GM12801 (cell line): ENCODE measurements around the gene VSIG10L2.

Experiments used
- TF ChIP-seq, protein P1 (sequence below): IDR thresholded peaks from one replicate; pipeline ENCODE4 v1.5.1; 2011; ENCODE audit warnings: control low read depth; ENCODE audit not compliant: insufficient read length; ENCODE audit errors: extremely low read depth

VSIG10L2 gene

DNA sequence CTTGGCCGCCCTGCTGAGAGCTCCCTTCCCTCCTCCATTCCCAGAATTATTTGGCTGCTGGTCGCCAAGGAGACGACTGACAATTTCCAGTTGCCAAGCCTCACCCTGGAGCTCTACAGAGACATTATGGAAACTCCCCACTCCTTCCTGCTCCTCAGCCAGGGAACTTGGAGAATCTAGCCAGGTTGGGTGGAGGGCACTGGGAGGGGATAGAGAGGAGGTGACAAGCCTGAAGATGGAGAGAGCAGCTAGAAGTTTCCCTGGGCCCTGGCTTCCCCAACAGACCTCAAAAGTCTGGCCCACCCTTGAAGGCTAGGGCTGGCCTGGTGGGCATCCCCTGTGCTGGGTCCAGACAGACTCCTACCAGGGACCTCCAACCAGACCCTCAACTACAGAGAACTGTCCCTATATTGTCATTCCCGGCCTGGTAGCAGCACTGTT, 6.7 kb upstream of the VSIG10L2 start:
- TF ChIP-seq, protein P1, sequence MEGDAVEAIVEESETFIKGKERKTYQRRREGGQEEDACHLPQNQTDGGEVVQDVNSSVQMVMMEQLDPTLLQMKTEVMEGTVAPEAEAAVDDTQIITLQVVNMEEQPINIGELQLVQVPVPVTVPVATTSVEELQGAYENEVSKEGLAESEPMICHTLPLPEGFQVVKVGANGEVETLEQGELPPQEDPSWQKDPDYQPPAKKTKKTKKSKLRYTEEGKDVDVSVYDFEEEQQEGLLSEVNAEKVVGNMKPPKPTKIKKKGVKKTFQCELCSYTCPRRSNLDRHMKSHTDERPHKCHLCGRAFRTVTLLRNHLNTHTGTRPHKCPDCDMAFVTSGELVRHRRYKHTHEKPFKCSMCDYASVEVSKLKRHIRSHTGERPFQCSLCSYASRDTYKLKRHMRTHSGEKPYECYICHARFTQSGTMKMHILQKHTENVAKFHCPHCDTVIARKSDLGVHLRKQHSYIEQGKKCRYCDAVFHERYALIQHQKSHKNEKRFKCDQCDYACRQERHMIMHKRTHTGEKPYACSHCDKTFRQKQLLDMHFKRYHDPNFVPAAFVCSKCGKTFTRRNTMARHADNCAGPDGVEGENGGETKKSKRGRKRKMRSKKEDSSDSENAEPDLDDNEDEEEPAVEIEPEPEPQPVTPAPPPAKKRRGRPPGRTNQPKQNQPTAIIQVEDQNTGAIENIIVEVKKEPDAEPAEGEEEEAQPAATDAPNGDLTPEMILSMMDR, result no peak

DNA sequence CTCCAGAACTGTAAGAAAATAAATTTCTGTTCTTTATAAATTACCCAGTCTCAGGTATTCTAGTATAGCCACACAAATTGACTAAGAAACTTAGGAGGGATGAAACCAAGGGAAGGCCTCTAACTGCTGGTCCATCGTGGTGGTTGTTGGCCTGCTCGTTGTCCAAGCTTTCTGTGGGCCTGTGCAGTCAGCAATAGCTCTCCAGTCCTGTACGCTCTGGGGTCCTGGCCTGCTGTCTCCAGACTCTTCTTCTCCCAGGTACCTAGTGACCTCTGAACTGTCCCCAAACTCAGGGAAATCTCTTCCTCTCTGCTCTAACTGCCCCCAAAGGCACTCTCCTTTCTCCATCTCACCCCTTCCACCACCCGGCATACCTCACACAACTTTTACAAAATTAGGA, 5.7 kb upstream of the VSIG10L2 start:
- TF ChIP-seq, protein P1, result no peak

DNA sequence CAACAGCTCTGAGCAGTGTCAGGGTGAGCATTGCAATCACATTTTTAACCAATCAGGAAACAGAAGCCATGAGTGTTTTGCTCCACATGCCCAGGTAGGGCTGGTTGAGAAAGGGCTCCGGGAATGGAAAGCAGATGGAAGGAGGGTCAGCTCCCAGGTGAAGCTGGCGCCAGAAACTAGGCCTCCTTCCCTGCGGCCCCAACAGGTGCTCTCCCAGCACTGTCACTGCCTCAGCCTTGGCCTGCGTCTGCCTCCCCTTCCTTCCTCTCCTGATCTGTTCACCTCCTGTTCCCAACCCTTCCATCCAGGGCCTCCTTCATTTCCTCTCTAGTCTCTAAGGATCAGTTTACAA, 4.6 kb upstream of the VSIG10L2 start:
- TF ChIP-seq, protein P1, result no peak

DNA sequence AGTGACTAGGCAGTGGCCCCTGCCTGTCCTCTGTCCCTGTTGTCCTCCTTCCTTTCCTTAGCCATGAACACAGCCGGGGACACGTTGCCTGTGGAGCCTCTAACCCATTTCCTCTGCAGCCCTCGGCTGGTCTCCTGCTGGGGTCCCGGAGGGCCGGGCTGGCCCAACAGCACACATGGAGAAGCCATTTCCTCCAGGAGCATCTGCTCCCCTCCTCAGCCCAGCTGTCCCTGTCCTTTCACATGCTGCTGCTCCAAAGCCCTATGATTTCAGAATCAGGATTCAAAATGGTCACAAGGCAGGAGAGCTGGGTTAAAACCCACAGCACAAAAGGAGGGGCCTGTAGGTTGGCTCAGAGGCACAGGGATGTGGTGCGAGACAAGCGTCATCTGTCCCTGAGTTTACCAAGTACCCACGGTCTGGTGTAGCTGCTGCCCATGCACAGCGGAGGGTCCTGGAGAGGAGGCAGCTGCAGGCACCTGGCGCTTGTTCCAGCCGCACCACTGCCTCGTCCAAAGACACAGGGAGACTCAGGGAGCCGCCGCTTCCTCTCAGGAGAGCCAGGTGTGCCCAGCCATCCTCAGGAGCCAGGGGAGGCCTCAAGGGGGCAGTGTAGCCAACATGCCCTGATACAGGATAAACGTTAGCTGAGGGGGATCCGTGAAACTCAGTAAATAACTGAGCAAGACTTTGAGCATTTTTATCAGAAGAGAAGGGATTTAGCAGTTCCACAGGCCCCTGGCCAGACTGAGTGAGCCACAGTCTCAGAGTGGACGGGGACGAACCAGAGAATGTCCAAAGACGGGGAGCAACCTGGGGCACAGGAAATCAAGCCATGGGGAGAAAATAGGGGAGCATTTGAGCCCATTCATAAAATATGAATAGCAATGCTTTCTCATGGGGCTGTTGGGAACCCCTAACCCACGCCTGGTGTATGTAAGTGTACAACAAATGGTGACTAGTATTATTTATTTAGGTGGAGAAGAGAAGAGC, 3.9 kb upstream of the VSIG10L2 start:
- TF ChIP-seq, protein P1, result no peak

DNA sequence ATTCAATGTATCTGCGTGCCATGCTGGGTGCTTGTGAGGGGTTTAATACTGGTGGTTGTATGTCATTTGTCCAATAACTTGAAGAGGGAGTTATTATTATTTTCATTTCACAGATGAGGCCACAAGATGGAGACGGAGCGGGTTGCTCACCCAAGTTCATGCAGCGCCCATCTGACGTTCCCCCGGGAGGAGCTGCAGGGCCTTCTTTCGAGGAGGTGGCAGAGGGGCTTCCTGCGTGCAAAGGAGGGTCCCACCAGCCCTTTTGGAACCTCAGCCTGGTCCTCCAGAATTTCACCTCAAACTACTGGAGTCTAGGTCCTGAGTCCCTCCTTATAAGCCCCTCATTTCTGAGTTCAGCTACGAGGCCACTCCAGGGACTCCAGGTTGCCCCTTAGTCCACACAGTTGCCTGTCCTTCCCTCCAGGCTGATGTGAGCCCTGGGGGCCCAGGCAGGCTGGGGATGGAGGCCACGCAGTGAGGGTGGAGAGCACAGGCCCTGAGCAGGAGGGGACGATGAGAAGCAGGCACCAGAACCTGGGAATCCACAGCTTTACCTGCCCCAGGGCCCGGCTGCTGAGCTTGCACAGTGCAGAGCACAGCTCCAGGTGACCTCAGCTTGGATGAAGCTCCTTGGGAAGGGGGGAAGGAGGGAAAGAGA, 2.9 kb upstream of the VSIG10L2 start:
- TF ChIP-seq, protein P1, result no peak

DNA sequence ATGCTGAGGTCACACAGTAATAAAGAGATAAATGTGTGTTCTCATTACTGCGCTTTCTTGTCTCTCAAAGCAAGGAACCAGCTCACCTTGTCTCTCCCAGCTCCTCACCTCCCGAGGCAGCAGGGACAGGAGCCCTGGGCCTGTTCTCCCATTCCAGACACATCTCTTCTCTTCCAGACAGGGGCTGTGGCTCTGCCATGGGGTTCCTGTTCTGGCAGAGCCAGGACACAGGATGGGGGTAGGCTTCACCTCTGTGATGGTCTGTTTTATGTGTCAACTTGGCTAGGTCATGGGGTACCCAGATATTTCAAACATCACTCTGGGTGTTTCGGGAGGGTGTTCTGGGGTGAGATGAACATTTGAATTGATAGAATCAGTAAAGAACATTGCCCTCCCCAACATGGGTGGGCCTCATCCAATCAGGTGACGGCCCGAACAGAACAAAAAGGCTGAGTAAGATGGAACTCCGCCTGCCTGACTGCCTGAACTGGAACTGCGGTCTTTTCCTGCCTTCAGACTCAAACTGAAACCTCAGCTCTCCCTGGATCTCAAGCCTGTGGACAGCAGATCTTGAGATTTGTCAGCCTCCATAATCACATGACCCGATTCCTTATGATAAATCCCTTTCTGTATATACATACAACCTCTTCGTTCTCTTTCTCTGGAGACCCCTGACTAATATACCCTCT, 2.0 kb upstream of the VSIG10L2 start:
- TF ChIP-seq, protein P1, result no peak
